Measurements from ENCODE around the gene LPCAT2. TPM values are rescaled to one million over a fixed set of nuclear protein-coding genes. Genes with fewer than 3 reads are reported as not detected.
A peak's percentile ranks its signal among the peaks of the same experiment; 100 is the strongest.

LPCAT2 gene
- total and polyA plus RNA-seq, 4 donors, result 11.2 to 33.6 (median 13.7) TPM

- Histone ChIP-seq H3K4me1 (ENCODE audit: control insufficient read depth, insufficient read depth, low read length) (peaks cover 15% of the 10 kb centered on the region), H3K27me3 (ENCODE audit: control insufficient read depth, insufficient read depth, low read length) (no peaks in the 10 kb centered on the region), H3K36me3 (ENCODE audit: control insufficient read depth, insufficient read depth, low read length) (no peaks in the 10 kb centered on the region), H3K27ac (ENCODE audit: low read depth, low read length) (no peak overlapping the region), H3K9me3 (ENCODE audit: control insufficient read depth, insufficient read depth, low read length) (no peaks in the 10 kb centered on the region), H3K4me3 (ENCODE audit: low read depth, low read length) (no peak overlapping the region)
- 64% methylated on average over 5 of the region's 9 CpGs for WGBS (ENCODE audit: insufficient coverage)
- DNase-seq (ENCODE audit: low read depth in 4 of 6, low spot score in 6 of 6), result no peak
Observed at GRCh38 chr16:55469821-55470532, 38.9 kb upstream of the LPCAT2 start.

GRCh38 chr16:55470533-55471371 is 38.1 kb upstream of the LPCAT2 start:
- H3K4me3 ChIP-seq (ENCODE audit: low read depth, low read length), result no peak overlapping the region

GRCh38 chr16:55471448-55472097 is 37.3 kb upstream of the LPCAT2 start:
- Histone ChIP-seq H3K27ac (ENCODE audit: low read depth, low read length) (no peak overlapping the region), H3K9me3 (ENCODE audit: control insufficient read depth, insufficient read depth, low read length) (no peaks in the 10 kb centered on the region), H3K27me3 (ENCODE audit: control insufficient read depth, insufficient read depth, low read length) (no peaks in the 10 kb centered on the region), H3K36me3 (ENCODE audit: control insufficient read depth, insufficient read depth, low read length) (no peaks in the 10 kb centered on the region), H3K4me3 (ENCODE audit: low read depth, low read length) (no peak overlapping the region), H3K4me1 (ENCODE audit: control insufficient read depth, insufficient read depth, low read length) (peaks cover 11% of the 10 kb centered on the region)
- DNase-seq (ENCODE audit: low read depth in 4 of 6, low spot score in 6 of 6), result no peak
- 57% methylated on average over 2 of the region's 4 CpGs for WGBS (ENCODE audit: insufficient coverage)

More at GRCh38 chr16:55470533-55471371, 38.1 kb upstream of the LPCAT2 start:
- H3K27ac ChIP-seq (ENCODE audit: low read depth, low read length), result no peak overlapping the region
- no peaks in the 10 kb centered on the region for H3K9me3 ChIP-seq (ENCODE audit: control insufficient read depth, insufficient read depth, low read length)
- WGBS (ENCODE audit: insufficient coverage), result 33% methylated on average over 6 of the region's 7 CpGs
- no peaks in the 10 kb centered on the region for H3K36me3 ChIP-seq (ENCODE audit: control insufficient read depth, insufficient read depth, low read length)
- peak in 3 of 6 donors; percentile 28 to 76 (median 32) for DNase-seq (ENCODE audit: low read depth in 4 of 6, low spot score in 6 of 6)
- no peaks in the 10 kb centered on the region for H3K27me3 ChIP-seq (ENCODE audit: control insufficient read depth, insufficient read depth, low read length)
- H3K4me1 ChIP-seq (ENCODE audit: control insufficient read depth, insufficient read depth, low read length), result peaks cover 11% of the 10 kb centered on the region

GRCh38 chr16:55473587-55473986 is 35.3 kb upstream of the LPCAT2 start:
- Histone ChIP-seq H3K4me3 (ENCODE audit: low read depth, low read length) (no peak overlapping the region), H3K27ac (ENCODE audit: low read depth, low read length) (no peak overlapping the region), H3K27me3 (ENCODE audit: control insufficient read depth, insufficient read depth, low read length) (peaks cover 3% of the 10 kb centered on the region), H3K36me3 (ENCODE audit: control insufficient read depth, insufficient read depth, low read length) (no peaks in the 10 kb centered on the region), H3K9me3 (ENCODE audit: control insufficient read depth, insufficient read depth, low read length) (no peaks in the 10 kb centered on the region), H3K4me1 (ENCODE audit: control insufficient read depth, insufficient read depth, low read length) (peaks cover 19% of the 10 kb centered on the region)
- 100% methylated on average over 1 of the region's 2 CpGs for WGBS (ENCODE audit: insufficient coverage)
- DNase-seq (ENCODE audit: low read depth in 4 of 6, low spot score in 6 of 6), result no peak

GRCh38 chr16:55474821-55475220 is 34.1 kb upstream of the LPCAT2 start:
- Histone ChIP-seq H3K36me3 (ENCODE audit: control insufficient read depth, insufficient read depth, low read length) (no peaks in the 10 kb centered on the region), H3K4me1 (ENCODE audit: control insufficient read depth, insufficient read depth, low read length) (peaks cover 28% of the 10 kb centered on the region), H3K27me3 (ENCODE audit: control insufficient read depth, insufficient read depth, low read length) (peaks cover 4% of the 10 kb centered on the region), H3K4me3 (ENCODE audit: low read depth, low read length) (no peak overlapping the region), H3K27ac (ENCODE audit: low read depth, low read length) (no peak overlapping the region), H3K9me3 (ENCODE audit: control insufficient read depth, insufficient read depth, low read length) (no peaks in the 10 kb centered on the region)
- WGBS (ENCODE audit: insufficient coverage), result 100% methylated on average over 2 of the region's 3 CpGs
- no peak for DNase-seq (ENCODE audit: low read depth in 4 of 6, low spot score in 6 of 6)

- H3K27me3 ChIP-seq (ENCODE audit: control insufficient read depth, insufficient read depth, low read length), result peaks cover 12% of the 10 kb centered on the region
- no peak overlapping the region for H3K27ac ChIP-seq (ENCODE audit: low read depth, low read length)
- no peak overlapping the region for H3K4me3 ChIP-seq (ENCODE audit: low read depth, low read length)
- WGBS (ENCODE audit: insufficient coverage), result no CpG with 5 or more reads among the region's 5 CpGs
- no peaks in the 10 kb centered on the region for H3K9me3 ChIP-seq (ENCODE audit: control insufficient read depth, insufficient read depth, low read length)
- H3K36me3 ChIP-seq (ENCODE audit: control insufficient read depth, insufficient read depth, low read length), result no peaks in the 10 kb centered on the region
- peak in 1 of 6 donors; percentile 17 for DNase-seq (ENCODE audit: low read depth in 4 of 6, low spot score in 6 of 6)
- H3K4me1 ChIP-seq (ENCODE audit: control insufficient read depth, insufficient read depth, low read length), result peaks cover 31% of the 10 kb centered on the region
Observed at GRCh38 chr16:55475919-55476318, 33.0 kb upstream of the LPCAT2 start.

- no peak for DNase-seq (ENCODE audit: low read depth in 4 of 6, low spot score in 6 of 6)
- H3K36me3 ChIP-seq (ENCODE audit: control insufficient read depth, insufficient read depth, low read length), result no peaks in the 10 kb centered on the region
- WGBS (ENCODE audit: insufficient coverage), result 85% methylated on average over 6 of the region's 6 CpGs
- H3K27ac ChIP-seq (ENCODE audit: low read depth, low read length), result no peak overlapping the region
- peaks cover 15% of the 10 kb centered on the region for H3K27me3 ChIP-seq (ENCODE audit: control insufficient read depth, insufficient read depth, low read length)
- H3K4me3 ChIP-seq (ENCODE audit: low read depth, low read length), result no peak overlapping the region
- H3K9me3 ChIP-seq (ENCODE audit: control insufficient read depth, insufficient read depth, low read length), result no peaks in the 10 kb centered on the region
- H3K4me1 ChIP-seq (ENCODE audit: control insufficient read depth, insufficient read depth, low read length), result peaks cover 29% of the 10 kb centered on the region
Observed at GRCh38 chr16:55476625-55477533, 32.0 kb upstream of the LPCAT2 start.

- 20% methylated on average over 1 of the region's 3 CpGs for WGBS (ENCODE audit: insufficient coverage)
- DNase-seq (ENCODE audit: low read depth in 4 of 6, low spot score in 6 of 6), result no peak
- peaks cover 29% of the 10 kb centered on the region for H3K4me1 ChIP-seq (ENCODE audit: control insufficient read depth, insufficient read depth, low read length)
- H3K9me3 ChIP-seq (ENCODE audit: control insufficient read depth, insufficient read depth, low read length), result no peaks in the 10 kb centered on the region
- peaks cover 2% of the 10 kb centered on the region for H3K36me3 ChIP-seq (ENCODE audit: control insufficient read depth, insufficient read depth, low read length)
- no peak overlapping the region for H3K4me3 ChIP-seq (ENCODE audit: low read depth, low read length)
- no peak overlapping the region for H3K27ac ChIP-seq (ENCODE audit: low read depth, low read length)
- H3K27me3 ChIP-seq (ENCODE audit: control insufficient read depth, insufficient read depth, low read length), result peaks cover 15% of the 10 kb centered on the region
Observed at GRCh38 chr16:55477736-55478135, 31.1 kb upstream of the LPCAT2 start.
